ENCODE results near the gene MDGA2.

DNA sequence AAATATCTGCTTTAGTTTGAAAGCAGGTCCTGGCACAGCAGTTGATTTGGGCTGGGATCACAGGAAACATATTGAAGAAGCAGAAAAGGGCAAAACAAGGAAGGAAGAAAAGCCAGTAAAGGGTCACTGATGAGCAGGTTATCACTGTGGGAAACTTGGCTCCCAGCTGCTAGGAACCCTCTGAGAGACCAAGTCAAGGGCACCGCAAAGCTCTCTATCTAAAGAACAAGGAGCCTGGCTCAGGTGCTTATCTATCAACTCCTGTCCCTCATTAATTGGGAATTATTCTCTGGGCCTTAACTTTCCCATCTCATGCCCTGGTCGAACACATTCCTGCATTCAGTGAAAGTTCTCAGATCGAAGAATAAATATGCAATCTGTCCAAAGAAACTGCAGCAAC, 572.9 kb downstream of the MDGA2 start:
- TF ChIP-seq EZH2 (IDR thresholded peaks at IDR 0.05) (no peak), POLR2AphosphoS5 (IDR thresholded peaks at IDR 0.05; ENCODE audit: borderline replicate concordance, low read depth, low read length) (no peak)
